Esophagus muscularis mucosa (tissue), 4 donors: ENCODE data around the gene DMWD. TPM values are rescaled to one million over a fixed set of nuclear protein-coding genes. Genes with fewer than 3 reads are reported as not detected.

Source experiments
- DNase-seq: peaks from one replicate; pipeline ENCODE4 v3.0.0-alpha.2; 2017; ENCODE audit errors: extremely low spot score
- H3K27ac ChIP-seq, 4 donors: fragments of 200-600 bp; sonication (generic); replicated peaks in 1 of 4; 1 replicate in 3 of 4; 2 replicates in 1 of 4; pipeline ENCODE4 v1.5.1; 2016 to 2019; ENCODE audit warnings: mild to moderate bottlenecking in 1 of 4
- H3K27me3 ChIP-seq, 4 donors: fragments of 200-600 bp; sonication (generic); one replicate each; pipeline versions ENCODE4 v1.5.1 to v1.6.0; 2016 to 2019
- H3K36me3 ChIP-seq, 4 donors: fragments of 200-600 bp; sonication (generic); one replicate each; pipeline ENCODE4 v1.5.1; 2016 to 2019
- H3K4me1 ChIP-seq, 4 donors: fragments of 200-600 bp; sonication (generic); one replicate each; pipeline ENCODE4 v1.5.1; 2016 to 2019
- H3K4me3 ChIP-seq, 4 donors: fragments of 200-600 bp; sonication (generic); 1 replicate in 2 of 4; 2 replicates in 2 of 4; pipeline ENCODE4 v1.5.1; 2016 to 2019; ENCODE audit warnings: mild to moderate bottlenecking in 4 of 4, moderate library complexity in 1 of 4
- H3K9me3 ChIP-seq, 4 donors: fragments of 200-600 bp; sonication (generic); 1 replicate in 3 of 4; 2 replicates in 1 of 4; pipeline ENCODE4 v1.5.1; 2016 to 2019
- EP300 ChIP-seq: sonication (generic); formaldehyde crosslinking; IDR thresholded peaks from one replicate; pipeline ENCODE4 v1.6.1; 2017; ENCODE audit warnings: antibody characterized with exemption
- POLR2A ChIP-seq: fragments of 450-650 bp; IDR thresholded peaks from one replicate; pipeline ENCODE4 v1.6.1; 2017; ENCODE audit warnings: antibody characterized with exemption, moderate library complexity, mild to moderate bottlenecking, low read depth
- POLR2AphosphoS5 ChIP-seq, 2 donors: sonication (generic); formaldehyde crosslinking; IDR thresholded peaks; one replicate each; pipeline ENCODE4 v1.6.1; 2017; ENCODE audit warnings: antibody characterized with exemption in 2 of 2
- WGBS: methylation state at CpG from one replicate; pipeline ENCODE4 v1.1.5; 2018; 5-methylcytosine and 5-hydroxymethylcytosine counted together
- intact Hi-C: fragments of 100-400 bp; cut with DNase I; formaldehyde crosslinking; loops from one replicate; pipeline ENCODE4 v1.15.1; 2023
- total RNA-seq, 4 donors: library from RNA; depleted of rRNA; stranded (reverse); fragments of >200 nt; gene quantifications; one replicate each; pipeline versions ENCODE4 v1.1.0 to v1.2.1, GENCODE V29; 2016
- TF ChIP-seq, protein P1 (sequence below), 3 experiments: fragments of 200-600 bp in 2 of 3; fragments of 450-650 bp in 1 of 3; sonication (generic) in 2 of 3; IDR thresholded peaks; one replicate each; pipeline ENCODE4 v1.5.1; 2017 to 2019; ENCODE audit warnings: antibody characterized with exemption in 3 of 3, mild to moderate bottlenecking in 2 of 3, moderate library complexity in 1 of 3

Gene DMWD
- total RNA-seq, 4 donors from 2014 or later = 56.0 to 88.7 (median 63.3) TPM

DNA sequence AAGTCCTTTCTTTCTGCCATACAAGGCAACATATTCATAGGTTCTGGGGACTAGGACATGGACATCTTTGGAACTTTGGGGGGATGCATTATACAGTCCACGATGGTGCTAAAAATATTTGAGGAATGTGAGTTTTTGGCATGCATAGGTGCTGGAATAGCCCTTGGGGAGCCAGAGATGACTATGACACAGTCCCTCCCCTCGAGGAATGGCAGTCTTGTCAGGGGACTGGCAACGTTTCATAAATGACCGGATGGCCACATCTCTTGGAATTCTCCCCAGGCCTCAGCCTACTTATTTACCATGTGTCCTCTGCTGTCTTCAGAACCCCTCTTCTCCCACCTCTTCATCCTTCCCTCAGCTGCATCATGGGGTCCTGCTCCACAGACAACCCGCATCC is 45.8 kb downstream of the DMWD start:
- TF ChIP-seq, protein P1, sequence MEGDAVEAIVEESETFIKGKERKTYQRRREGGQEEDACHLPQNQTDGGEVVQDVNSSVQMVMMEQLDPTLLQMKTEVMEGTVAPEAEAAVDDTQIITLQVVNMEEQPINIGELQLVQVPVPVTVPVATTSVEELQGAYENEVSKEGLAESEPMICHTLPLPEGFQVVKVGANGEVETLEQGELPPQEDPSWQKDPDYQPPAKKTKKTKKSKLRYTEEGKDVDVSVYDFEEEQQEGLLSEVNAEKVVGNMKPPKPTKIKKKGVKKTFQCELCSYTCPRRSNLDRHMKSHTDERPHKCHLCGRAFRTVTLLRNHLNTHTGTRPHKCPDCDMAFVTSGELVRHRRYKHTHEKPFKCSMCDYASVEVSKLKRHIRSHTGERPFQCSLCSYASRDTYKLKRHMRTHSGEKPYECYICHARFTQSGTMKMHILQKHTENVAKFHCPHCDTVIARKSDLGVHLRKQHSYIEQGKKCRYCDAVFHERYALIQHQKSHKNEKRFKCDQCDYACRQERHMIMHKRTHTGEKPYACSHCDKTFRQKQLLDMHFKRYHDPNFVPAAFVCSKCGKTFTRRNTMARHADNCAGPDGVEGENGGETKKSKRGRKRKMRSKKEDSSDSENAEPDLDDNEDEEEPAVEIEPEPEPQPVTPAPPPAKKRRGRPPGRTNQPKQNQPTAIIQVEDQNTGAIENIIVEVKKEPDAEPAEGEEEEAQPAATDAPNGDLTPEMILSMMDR (IDR thresholded peaks at IDR 0.05) = no peak
- TF ChIP-seq EP300 = no peak
- no peak for TF ChIP-seq POLR2A
- TF ChIP-seq POLR2AphosphoS5 (IDR thresholded peaks at IDR 0.05) = no peak
- no peaks in the 10 kb centered on the region for H3K27me3 ChIP-seq
- 81% methylated on average over 5 of the region's 5 CpGs for WGBS
- no peaks in the 10 kb centered on the region for H3K9me3 ChIP-seq
- H3K27ac ChIP-seq = no peak overlapping the region
- H3K4me3 ChIP-seq = no peak overlapping the region
- peaks cover 0 to 9% (median 0%) of the 10 kb centered on the region in 4 donors for H3K4me1 ChIP-seq
- intact Hi-C loops = no loop called here
- no peak for DNase-seq
- H3K36me3 ChIP-seq = no peaks in the 10 kb centered on the region

- Histone ChIP-seq H3K4me1 (peaks cover 0 to 9% (median 0%) of the 10 kb centered on the region in 4 donors), H3K9me3 (no peaks in the 10 kb centered on the region), H3K36me3 (no peaks in the 10 kb centered on the region), H3K27me3 (no peaks in the 10 kb centered on the region), H3K27ac (no peak overlapping the region), H3K4me3 (no peak overlapping the region)
- intact Hi-C loops = no loop called here
- no peak for DNase-seq
- 92% methylated on average over 6 of the region's 6 CpGs for WGBS
- TF ChIP-seq, protein P1 (IDR thresholded peaks at IDR 0.05) = no peak
- TF ChIP-seq EP300 = no peak
- no peak for TF ChIP-seq POLR2A
- no peak for TF ChIP-seq POLR2AphosphoS5 (IDR thresholded peaks at IDR 0.05)
Measured at GRCh38 chr19:45745606-45746005, 47.0 kb downstream of the DMWD start.

DNA sequence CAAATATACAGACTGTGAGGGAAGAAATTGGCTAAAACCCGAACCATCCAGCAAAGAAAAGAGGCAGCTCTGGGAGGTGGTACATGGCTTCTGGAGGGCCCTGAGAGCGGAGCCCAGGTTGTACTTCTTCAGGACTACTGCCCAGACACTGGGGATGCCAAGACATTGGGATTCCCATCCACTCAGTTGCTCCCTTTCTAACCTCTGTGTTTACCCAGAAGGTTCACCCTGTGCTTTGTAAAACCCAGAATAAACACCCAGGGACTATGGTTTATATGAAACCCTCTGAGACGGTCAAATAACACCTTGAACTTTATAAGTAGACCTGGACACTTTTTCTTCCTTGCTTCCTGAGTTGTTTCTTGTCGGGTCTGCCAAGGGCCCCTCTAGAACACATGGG is 49.7 kb downstream of the DMWD start:
- H3K4me1 ChIP-seq = peaks cover 0 to 9% (median 0%) of the 10 kb centered on the region in 4 donors
- intact Hi-C loops = no loop called here
- 55% methylated on average over 4 of the region's 4 CpGs for WGBS
- no peaks in the 10 kb centered on the region for H3K9me3 ChIP-seq
- peak overlapping the region in 1 of 4 donors; percentile 5 for H3K27ac ChIP-seq
- no peaks in the 10 kb centered on the region for H3K27me3 ChIP-seq
- no peak for DNase-seq
- TF ChIP-seq POLR2AphosphoS5 (IDR thresholded peaks at IDR 0.05) (no peak), EP300 (no peak), POLR2A (no peak)
- TF ChIP-seq, protein P1 (IDR thresholded peaks at IDR 0.05) = no peak
- H3K36me3 ChIP-seq = no peaks in the 10 kb centered on the region
- H3K4me3 ChIP-seq = no peak overlapping the region

- Histone ChIP-seq H3K9me3 (no peaks in the 10 kb centered on the region), H3K27me3 (no peaks in the 10 kb centered on the region), H3K27ac (no peak overlapping the region), H3K36me3 (no peaks in the 10 kb centered on the region), H3K4me3 (no peak overlapping the region), H3K4me1 (peaks cover 0 to 9% (median 0%) of the 10 kb centered on the region in 4 donors)
- WGBS = 87% methylated on average over 10 of the region's 10 CpGs
- TF ChIP-seq, protein P1 (IDR thresholded peaks at IDR 0.05) = no peak
- no peak for TF ChIP-seq EP300
- TF ChIP-seq POLR2A = no peak
- no peak for TF ChIP-seq POLR2AphosphoS5 (IDR thresholded peaks at IDR 0.05)
- DNase-seq = no peak
- intact Hi-C loops = no loop called here
Measured at GRCh38 chr19:45739498-45740439, 52.9 kb downstream of the DMWD start.
